Colon (tissue), 2 donors: ENCODE data around the gene BTG2.
"Not testable (repeated sequence)": the region's sequence is repeated elsewhere in the genome, so short reads cannot be mapped to it uniquely, and the experiment has no call there.

Source experiments
- FAIRE-seq: peaks from 2 replicates; lab custom pipeline; 2012; peaks lifted over from hg19 to GRCh38; lab: Jason Lieb, UNC
- donor health status: control.
- donor health status: control.

Gene BTG2

GRCh38 chr1:203304919-203305808 is at the start of gene BTG2:
Gene BTG2 (plus strand): TSS chr1:203305519. CDS start chr1:203305607, 88 bp downstream.
- FAIRE-seq, result no peak

GRCh38 chr1:203256636-203257035 is 48.7 kb upstream of the BTG2 start:
- not testable (repeated sequence) for FAIRE-seq

- FAIRE-seq, result no peak
Measured at GRCh38 chr1:203263496-203263895, 41.8 kb upstream of the BTG2 start.

GRCh38 chr1:203264052-203264501 is 41.2 kb upstream of the BTG2 start:
- no peak for FAIRE-seq

- FAIRE-seq, result no peak
Measured at GRCh38 chr1:203265541-203265940, 39.8 kb upstream of the BTG2 start.

- FAIRE-seq, result not testable (repeated sequence)
Measured at GRCh38 chr1:203266140-203266539, 39.2 kb upstream of the BTG2 start.

GRCh38 chr1:203267347-203267846 is 37.9 kb upstream of the BTG2 start:
- no peak for FAIRE-seq

GRCh38 chr1:203267912-203268311 is 37.4 kb upstream of the BTG2 start:
- no peak for FAIRE-seq

- FAIRE-seq, result no peak
Measured at GRCh38 chr1:203268901-203269653, 36.2 kb upstream of the BTG2 start.

GRCh38 chr1:203269654-203270020 is 35.7 kb upstream of the BTG2 start:
- FAIRE-seq, result no peak

- no peak for FAIRE-seq
Measured at GRCh38 chr1:203270448-203270847, 34.9 kb upstream of the BTG2 start.

GRCh38 chr1:203271018-203271743 is 34.1 kb upstream of the BTG2 start:
- FAIRE-seq, result no peak

- no peak for FAIRE-seq
Measured at GRCh38 chr1:203271962-203272632, 33.2 kb upstream of the BTG2 start.

GRCh38 chr1:203272633-203273205 is 32.6 kb upstream of the BTG2 start:
- no peak for FAIRE-seq

- FAIRE-seq, result no peak
Measured at GRCh38 chr1:203273206-203273868, 32.0 kb upstream of the BTG2 start.

GRCh38 chr1:203273869-203274602 is 31.3 kb upstream of the BTG2 start:
- no peak for FAIRE-seq

- no peak for FAIRE-seq
Measured at GRCh38 chr1:203274603-203275381, 30.5 kb upstream of the BTG2 start.

GRCh38 chr1:203275656-203276272 is 29.6 kb upstream of the BTG2 start:
- FAIRE-seq, result no peak

GRCh38 chr1:203276408-203276807 is 28.9 kb upstream of the BTG2 start:
- FAIRE-seq, result no peak
